Middle frontal gyrus (tissue), 1 donor: ENCODE data around the gene CCDC148.
"Not testable (repeated sequence)": the region's sequence is repeated elsewhere in the genome, so short reads cannot be mapped to it uniquely, and the experiment has no call there.

ENCODE experiments used
- DNase-seq: peaks from one replicate; pipeline ENCODE4 v3.0.0-alpha.2; 2015; ENCODE audit warnings: low spot score; ENCODE audit errors: extremely low spot score

CCDC148 gene

GRCh38 chr2:158482594-158482993 is 26.0 kb upstream of the CCDC148 start:
- DNase-seq, result no peak

GRCh38 chr2:158481116-158481515 is 24.6 kb upstream of the CCDC148 start:
- no peak for DNase-seq

DNA sequence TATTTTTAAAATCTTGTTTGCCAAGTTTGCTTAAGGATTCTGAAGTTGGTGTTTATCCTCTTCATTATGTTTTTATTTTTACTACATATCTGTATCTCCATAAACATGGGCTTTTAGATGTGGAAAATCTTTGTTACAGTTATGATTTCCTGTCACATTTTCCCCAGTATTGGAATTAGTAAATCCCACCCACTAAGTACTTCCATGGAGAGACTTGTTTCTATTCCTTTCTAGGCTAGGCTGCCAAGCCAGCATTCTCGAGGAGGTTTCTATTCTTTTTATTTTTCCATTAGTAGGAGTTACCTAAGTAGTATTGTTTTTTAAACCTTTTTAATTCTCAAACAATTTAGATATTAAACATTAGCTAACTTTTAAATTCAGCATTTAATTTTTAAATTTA is 22.3 kb upstream of the CCDC148 start:
- DNase-seq, result no peak

GRCh38 chr2:158478237-158478636 is 21.7 kb upstream of the CCDC148 start:
- no peak for DNase-seq

DNA sequence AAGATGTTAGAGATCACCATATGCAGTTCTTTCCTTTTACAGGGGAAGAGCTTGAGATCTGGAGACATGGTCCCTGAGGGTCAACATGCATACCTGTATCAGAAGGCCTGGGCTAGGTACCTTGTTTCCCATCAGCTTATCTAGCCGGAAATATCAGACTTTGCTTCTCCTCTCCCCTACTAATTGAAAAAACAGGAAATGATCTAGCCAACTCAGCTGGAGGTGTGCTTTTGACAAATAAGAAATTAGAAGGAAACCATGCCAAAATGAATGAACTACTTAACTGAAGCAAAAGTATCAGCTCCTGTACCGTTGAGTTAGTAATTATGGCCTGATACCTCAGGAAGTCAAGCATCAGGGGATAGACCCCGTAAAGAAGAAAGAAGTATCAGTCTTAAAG is 20.6 kb upstream of the CCDC148 start:
- DNase-seq, result no peak

DNA sequence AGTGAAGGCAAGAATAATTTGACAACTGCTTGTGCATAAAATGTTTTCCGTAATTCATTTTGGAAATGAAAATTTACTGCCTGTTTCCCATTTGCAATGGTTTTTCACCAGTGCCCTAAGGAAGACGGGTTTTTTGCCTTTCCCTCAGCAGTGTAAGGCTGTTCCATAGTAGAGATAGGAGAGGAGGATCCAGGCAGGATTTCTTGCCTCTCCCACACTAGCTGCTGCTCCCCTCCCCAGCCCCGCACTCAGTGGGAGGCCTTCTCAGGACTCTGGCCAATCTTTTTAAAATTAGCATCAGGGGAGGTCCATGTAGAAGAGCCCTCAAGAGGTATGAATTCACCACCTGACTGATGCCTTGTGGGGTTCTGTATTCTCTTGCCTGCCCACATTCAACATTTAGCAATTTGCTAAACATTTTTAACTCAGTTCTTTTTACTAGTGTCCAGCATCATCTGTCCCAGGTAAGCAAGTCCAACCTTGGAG is 18.0 kb upstream of the CCDC148 start:
- DNase-seq, result not testable (repeated sequence)

GRCh38 chr2:158473719-158474392 is 17.3 kb upstream of the CCDC148 start:
- DNase-seq, result no peak

- DNase-seq, result not testable (repeated sequence)
Observed at GRCh38 chr2:158473300-158473699, 16.7 kb upstream of the CCDC148 start.

GRCh38 chr2:158472829-158473228 is 16.3 kb upstream of the CCDC148 start:
- DNase-seq, result not testable (repeated sequence)

- DNase-seq, result no peak
Observed at GRCh38 chr2:158467248-158467647, 10.7 kb upstream of the CCDC148 start.

- no peak for DNase-seq
Observed at GRCh38 chr2:158464426-158465281, 8.1 kb upstream of the CCDC148 start.

- DNase-seq, result no peak
Observed at GRCh38 chr2:158463496-158464095, 7.0 kb upstream of the CCDC148 start.

- no peak for DNase-seq
Observed at GRCh38 chr2:158460632-158461297, 4.2 kb upstream of the CCDC148 start.

- no peak for DNase-seq
Observed at GRCh38 chr2:158459161-158460003, 2.8 kb upstream of the CCDC148 start.

- peak; percentile 25 for DNase-seq
Observed at GRCh38 chr2:158458617-158458920, 2.0 kb upstream of the CCDC148 start.

DNA sequence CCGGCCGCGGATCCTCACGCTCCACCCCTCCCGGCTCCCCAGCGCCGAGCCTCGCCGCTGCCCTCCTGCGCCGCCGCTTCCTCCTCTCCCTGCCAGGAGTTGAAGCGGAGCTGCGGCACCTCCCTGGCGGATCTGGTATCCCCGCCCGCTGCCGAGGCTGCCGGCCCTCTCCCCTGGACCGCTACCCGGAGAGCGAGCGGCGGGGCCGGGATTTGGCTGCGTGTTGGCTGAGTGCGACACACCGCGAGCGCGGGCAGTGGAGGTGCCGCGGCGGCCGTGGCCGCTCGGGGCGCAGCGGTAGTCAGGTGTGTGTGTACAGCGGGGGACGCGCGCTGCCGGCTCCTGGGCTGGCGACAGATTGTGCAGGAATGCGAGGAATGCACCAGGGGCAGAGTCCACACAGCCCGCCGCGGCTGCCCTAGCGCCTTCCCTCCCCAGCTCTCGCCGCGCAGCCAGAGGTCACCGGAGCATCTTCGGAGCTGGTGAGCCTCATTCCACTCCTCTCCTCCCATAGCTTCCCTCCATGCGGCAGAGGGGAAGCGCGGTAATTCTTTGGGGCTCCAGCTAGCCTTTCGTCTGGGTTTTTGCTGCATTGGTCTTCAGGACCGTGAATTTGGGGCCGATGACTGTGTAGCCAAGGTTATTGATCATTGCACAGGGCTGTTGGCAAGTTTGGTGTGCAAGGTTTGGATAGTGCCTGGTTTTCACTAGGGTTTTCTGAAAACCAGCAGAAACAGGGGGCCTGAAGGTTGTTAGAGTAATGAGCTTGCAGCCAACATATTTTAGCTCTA is 1.5 kb upstream of the CCDC148 start:
- DNase-seq, result peak; percentile 33

DNA sequence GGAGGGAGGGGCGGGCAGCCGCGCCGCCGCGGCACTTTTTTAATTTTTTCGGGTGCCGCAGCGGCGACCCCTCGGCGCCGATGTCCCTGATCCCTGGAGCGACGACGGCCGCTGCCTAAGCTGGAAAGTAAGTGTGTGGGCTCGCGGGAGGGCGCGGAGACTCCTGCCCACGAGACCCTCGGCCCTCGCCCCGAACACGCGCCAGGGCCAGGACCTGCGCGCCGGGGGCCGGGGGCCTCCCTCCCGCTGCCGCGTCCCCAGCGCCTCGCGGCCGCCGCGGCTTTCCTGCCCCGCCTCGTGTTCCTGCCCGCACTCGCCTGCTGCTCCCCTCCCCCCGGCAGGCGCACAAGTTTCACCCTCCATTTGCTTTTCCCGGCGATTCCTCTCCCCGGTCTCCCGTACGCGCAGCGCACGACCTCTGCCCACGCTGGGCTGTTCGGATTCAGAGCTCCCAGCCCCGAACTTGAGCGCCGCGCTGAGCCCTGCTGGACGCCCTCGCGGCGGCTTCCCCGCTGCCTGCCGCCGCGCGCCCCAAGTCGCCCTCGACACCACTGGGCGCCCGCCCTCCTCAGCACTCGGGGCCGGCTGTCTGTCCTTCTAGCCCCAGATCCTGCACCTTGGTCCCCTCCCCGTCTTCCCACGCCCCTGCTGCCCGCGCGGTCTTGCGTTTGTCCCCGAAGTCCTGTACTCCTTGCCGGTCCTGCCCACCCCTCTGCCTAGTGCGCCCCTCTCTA is 706 bp upstream of the CCDC148 start:
- DNase-seq, result no peak

GRCh38 chr2:158443606-158444005 is 12.9 kb downstream of the CCDC148 start:
- DNase-seq, result no peak

GRCh38 chr2:158439062-158439461 is 17.5 kb downstream of the CCDC148 start:
- not testable (repeated sequence) for DNase-seq
